H1 (cell line): ENCODE measurements around the gene PCDHGA3. TPM values are rescaled to one million over a fixed set of nuclear protein-coding genes. Genes with fewer than 3 reads are reported as not detected.

Experiments
- GABPA ChIP-seq: IDR thresholded peaks from 2 replicates; pipeline ENCODE4 v1.6.1; 2011; ENCODE audit warnings: mild to moderate bottlenecking, low read length, moderate library complexity, borderline replicate concordance; ENCODE audit not compliant: insufficient read depth
- TEAD4 ChIP-seq: IDR thresholded peaks from 2 replicates; pipeline ENCODE4 v1.6.1; 2012; ENCODE audit warnings: low read depth, low read length, inconsistent platforms, mixed read lengths
- polyA plus RNA-seq, 7 experiments: library from polyadenylated mRNA; depleted of rRNA in 3 of 7; stranded (reverse) in 5 of 7; unstranded in 2 of 7; fragments of >200 nt in 5 of 7; fragments of 200-250 nt in 2 of 7; gene quantifications; 1 replicate in 5 of 7; 2 replicates in 1 of 7; 4 replicates in 1 of 7; pipeline versions ENCODE4 v1.2.1 to v1.2.3, GENCODE V29; 2011 to 2013; ENCODE audit warnings: missing spikeins in 2 of 7, mixed read lengths in 2 of 7
- total RNA-seq: library from RNA; stranded (reverse); fragmentation: NEBNext Ultra II Directional; extraction: Animal tissue kit (Norgen Biotek cat#: 25700); gene quantifications from 2 replicates; pipeline ENCODE4 v1.2.1, GENCODE V29; 2021

The PCDHGA3 gene
- total and polyA plus RNA-seq, 2 of the 8 experiments (the other 6 are each of a cell fraction or from before 2014, with no cell fraction given) = 0.15 to 0.39 TPM

DNA sequence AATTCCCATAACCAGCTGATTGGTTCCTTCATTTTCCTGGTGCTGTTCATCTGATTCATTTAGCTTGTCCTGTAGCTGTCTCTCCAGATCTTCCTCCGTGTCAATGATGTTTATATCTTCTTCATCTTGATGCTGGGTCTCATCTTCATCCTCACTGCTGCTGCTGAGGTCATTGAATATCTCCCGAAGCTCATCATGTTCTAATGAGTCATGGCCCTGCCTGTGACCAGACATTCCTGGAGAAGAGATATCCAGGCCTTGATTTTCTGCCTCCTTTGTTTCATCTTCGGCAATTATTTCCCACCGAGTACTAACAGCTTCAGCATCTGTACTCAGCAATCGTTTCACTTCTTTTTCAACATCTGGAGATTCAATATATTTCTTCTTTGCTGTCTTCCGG is 24.4 kb upstream of the PCDHGA3 start (continued):
- no peak for TF ChIP-seq GABPA
- TF ChIP-seq TEAD4 = no peak
